Memory B cell (primary cell): ENCODE results near the gene CNST.
"Not testable (repeated sequence)": the region's sequence is repeated elsewhere in the genome, so short reads cannot be mapped to it uniquely, and the experiment has no call there.

Source experiments
- ATAC-seq: fragments of 150-1000 bp; cut with Tn5 transposase; 2 replicates; pipeline ENCODE4 v1.10.0; 2021; ENCODE audit warnings: low read depth, mild to moderate bottlenecking, moderate library complexity
- DNase-seq, 2 donors: peaks; one replicate each; pipeline ENCODE4 v3.0.0; 2022; ENCODE audit warnings: low spot score in 2 of 2
- H3K27ac Mint-ChIP-seq: one replicate; pipeline ENCODE4 v1.8.0; 2022; ENCODE audit warnings: mild to moderate bottlenecking, moderate library complexity, mixed read lengths
- H3K27me3 Mint-ChIP-seq: one replicate; pipeline ENCODE4 v1.8.0; 2022; ENCODE audit warnings: mixed read lengths
- H3K36me3 Mint-ChIP-seq: one replicate; pipeline ENCODE4 v1.8.0; 2022; ENCODE audit warnings: mild to moderate bottlenecking, mixed read lengths
- H3K4me1 Mint-ChIP-seq: one replicate; pipeline ENCODE4 v1.8.0; 2022; ENCODE audit warnings: mixed read lengths
- H3K4me3 Mint-ChIP-seq: one replicate; pipeline ENCODE4 v1.8.0; 2022; ENCODE audit warnings: mild to moderate bottlenecking, moderate library complexity, mixed read lengths
- H3K9me3 Mint-ChIP-seq: one replicate; pipeline ENCODE4 v1.8.0; 2022; ENCODE audit warnings: mixed read lengths

Gene CNST

DNA sequence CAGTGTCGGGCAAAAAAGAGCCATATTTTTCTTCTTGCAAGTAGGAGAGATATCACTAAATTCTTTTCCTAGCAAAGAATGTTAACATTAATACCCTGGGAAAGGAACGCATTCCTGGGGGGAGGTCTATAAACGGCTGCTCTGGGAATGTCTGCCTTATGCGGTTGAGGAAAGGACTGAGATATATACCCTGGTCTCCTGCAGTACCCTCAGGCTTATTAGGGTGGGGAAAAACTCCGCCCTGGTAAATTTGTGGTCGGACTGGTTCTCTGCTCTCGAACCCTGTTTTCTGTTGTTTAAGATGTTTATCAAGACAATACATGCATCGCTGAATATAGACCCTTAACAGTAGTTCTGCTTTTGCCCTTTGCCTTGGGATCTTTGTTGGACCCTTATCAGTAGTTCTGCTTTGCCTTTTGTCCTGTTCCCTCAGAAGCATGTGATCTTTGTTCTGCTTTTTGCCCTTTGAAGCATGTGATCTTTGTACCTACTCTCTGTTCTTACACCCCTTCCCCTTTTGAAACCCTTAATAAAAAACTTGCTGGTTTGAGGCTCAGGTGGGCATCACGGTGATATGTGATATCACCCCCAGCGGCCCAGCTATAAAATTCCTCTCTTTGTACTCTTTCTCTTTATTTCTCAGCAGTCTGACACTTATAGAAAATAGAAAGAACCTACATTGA lies 128.1 kb downstream of the CNST start:
- H3K27ac Mint-ChIP-seq, DNase-seq, H3K9me3 Mint-ChIP-seq: not testable (repeated sequence)

DNA sequence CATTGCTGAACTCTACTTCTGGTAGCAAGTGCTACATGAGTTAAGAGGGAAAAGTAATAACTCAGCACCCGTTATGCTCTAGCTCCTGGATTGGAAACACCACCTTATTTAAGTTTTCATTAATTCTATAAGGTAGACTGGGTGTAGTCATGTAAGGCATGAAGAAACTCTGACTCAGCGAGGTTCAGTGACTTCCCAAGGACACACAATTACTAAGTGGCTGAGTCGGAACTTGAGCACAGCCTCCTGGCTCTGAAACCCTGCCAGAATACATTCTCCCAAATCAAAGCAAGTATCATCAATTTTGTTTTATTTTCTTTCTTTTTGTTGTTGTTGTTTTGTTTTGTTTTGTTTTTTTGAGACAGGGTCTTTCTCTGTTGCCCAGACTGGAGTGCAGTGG lies 128.9 kb downstream of the CNST start:
- no peak overlapping the region for H3K27ac Mint-ChIP-seq
- H3K9me3 Mint-ChIP-seq = peaks cover 3% of the 10 kb centered on the region
- peaks cover 1% of the 10 kb centered on the region for H3K27me3 Mint-ChIP-seq
- no peaks in the 10 kb centered on the region for H3K36me3 Mint-ChIP-seq
- H3K4me3 Mint-ChIP-seq = no peak overlapping the region
- H3K4me1 Mint-ChIP-seq = peaks cover 8% of the 10 kb centered on the region
- ATAC-seq (no peak), DNase-seq (no peak)

More for the DNA sequence above, 128.1 kb downstream of the CNST start:
- not testable (repeated sequence) for H3K27me3 Mint-ChIP-seq, H3K4me3 Mint-ChIP-seq, H3K36me3 Mint-ChIP-seq, ATAC-seq
- peaks cover 11% of the 10 kb centered on the region for H3K4me1 Mint-ChIP-seq

DNA sequence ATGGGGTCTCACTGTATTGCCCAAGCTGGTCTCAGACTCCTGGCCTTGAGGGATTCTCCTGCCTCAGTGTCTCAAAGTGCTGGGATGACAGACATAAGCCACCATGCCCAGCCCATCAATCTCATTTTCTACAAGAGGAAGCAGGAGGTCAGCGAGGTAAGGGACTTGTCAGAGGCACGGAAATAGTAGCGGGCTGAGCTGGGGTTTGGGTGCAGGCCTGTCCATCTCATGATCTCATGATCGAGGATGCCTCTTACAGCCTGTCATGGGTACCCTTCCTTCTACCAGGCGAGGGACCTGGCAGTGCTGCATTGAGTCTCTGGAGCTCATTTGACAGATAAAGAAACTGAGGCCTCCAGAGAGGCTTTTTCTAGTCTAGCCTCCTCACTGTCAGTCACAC lies 129.4 kb downstream of the CNST start:
- no peak overlapping the region for H3K4me3 Mint-ChIP-seq
- DNase-seq (no peak), ATAC-seq (no peak)
- peaks cover 3% of the 10 kb centered on the region for H3K9me3 Mint-ChIP-seq
- peaks cover 1% of the 10 kb centered on the region for H3K27me3 Mint-ChIP-seq
- H3K27ac Mint-ChIP-seq = no peak overlapping the region
- H3K36me3 Mint-ChIP-seq = no peaks in the 10 kb centered on the region
- peaks cover 8% of the 10 kb centered on the region for H3K4me1 Mint-ChIP-seq

DNA sequence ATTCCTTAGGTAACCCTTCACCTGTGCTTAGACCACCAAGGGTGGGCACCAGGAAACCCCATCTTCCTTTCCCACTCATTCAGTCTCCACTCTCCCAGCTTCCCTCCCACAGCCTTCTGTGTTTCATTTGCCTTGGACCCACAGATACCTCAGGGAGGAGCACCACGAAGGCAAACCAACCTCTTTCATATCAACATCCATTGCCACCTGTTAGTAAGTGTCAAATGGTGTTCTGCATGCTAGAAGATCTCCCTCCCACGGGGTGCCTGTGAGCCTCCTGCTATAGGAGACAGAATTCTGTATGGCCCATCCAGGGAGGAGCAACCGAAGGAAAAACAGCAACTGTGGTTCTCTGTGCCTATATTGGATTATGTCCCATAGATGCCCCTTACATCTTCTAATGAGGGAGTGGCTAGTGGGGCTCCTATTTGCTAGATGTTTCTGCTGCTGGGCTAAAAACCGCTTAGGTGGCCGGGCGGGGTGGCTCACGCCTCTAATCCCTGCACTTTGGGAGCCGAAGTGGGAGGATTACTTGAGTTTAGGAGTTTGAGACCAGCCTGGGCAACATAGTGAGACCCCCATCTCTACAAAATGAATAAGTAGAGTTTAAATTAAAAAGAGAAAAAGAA lies 132.3 kb downstream of the CNST start:
- peaks cover 2% of the 10 kb centered on the region for H3K9me3 Mint-ChIP-seq
- no peak overlapping the region for H3K27ac Mint-ChIP-seq
- H3K4me1 Mint-ChIP-seq = peaks cover 8% of the 10 kb centered on the region
- ATAC-seq (no peak), DNase-seq (no peak)
- no peaks in the 10 kb centered on the region for H3K36me3 Mint-ChIP-seq
- H3K4me3 Mint-ChIP-seq = peak overlapping the region; percentile 37
- H3K27me3 Mint-ChIP-seq = peaks cover 1% of the 10 kb centered on the region

DNA sequence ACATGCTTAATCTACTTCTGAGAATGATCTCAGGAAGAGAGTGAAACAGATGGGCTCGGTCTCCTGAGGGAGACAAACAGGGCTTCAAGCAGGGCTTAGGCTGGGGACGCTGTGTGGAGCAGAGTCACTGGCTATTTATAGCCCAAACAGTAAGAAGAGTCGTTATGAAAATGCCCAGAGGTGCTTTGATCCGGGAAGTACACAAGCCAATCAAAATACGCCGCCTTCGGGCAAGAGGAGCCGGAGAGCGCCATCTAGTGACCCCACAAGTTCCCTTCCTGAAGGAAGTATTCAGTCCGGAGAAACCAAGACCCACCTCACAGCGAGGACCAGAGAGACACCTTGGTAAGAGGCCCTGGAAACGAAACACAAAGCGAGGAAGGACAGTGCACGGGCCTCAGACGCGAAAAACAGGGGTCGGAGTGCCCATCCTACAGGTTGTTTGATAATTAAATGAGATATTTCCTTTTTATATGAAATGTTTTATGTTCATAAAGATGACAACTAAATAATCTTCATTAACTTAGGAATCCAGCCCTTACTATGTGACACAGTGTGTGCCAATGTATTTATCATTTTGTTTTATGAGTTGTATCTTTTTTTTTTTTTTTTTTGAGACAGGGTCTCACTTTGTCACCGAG lies 133.0 kb downstream of the CNST start:
- peaks cover 2% of the 10 kb centered on the region for H3K9me3 Mint-ChIP-seq
- peak; percentile 66 to 67 for DNase-seq
- H3K4me1 Mint-ChIP-seq = peaks cover 8% of the 10 kb centered on the region
- no peak overlapping the region for H3K27ac Mint-ChIP-seq
- peaks cover 1% of the 10 kb centered on the region for H3K27me3 Mint-ChIP-seq
- no peaks in the 10 kb centered on the region for H3K36me3 Mint-ChIP-seq
- H3K4me3 Mint-ChIP-seq = peak overlapping the region; percentile 37
- ATAC-seq = peak; percentile 92

- no peaks in the 10 kb centered on the region for H3K36me3 Mint-ChIP-seq
- no peaks in the 10 kb centered on the region for H3K9me3 Mint-ChIP-seq
- H3K4me3 Mint-ChIP-seq = no peak overlapping the region
- ATAC-seq (no peak), DNase-seq (no peak)
- no peak overlapping the region for H3K27ac Mint-ChIP-seq
- H3K4me1 Mint-ChIP-seq = peaks cover 5% of the 10 kb centered on the region
- peaks cover 3% of the 10 kb centered on the region for H3K27me3 Mint-ChIP-seq
Observed at GRCh38 chr1:246703581-246703980, 137.3 kb downstream of the CNST start.

DNA sequence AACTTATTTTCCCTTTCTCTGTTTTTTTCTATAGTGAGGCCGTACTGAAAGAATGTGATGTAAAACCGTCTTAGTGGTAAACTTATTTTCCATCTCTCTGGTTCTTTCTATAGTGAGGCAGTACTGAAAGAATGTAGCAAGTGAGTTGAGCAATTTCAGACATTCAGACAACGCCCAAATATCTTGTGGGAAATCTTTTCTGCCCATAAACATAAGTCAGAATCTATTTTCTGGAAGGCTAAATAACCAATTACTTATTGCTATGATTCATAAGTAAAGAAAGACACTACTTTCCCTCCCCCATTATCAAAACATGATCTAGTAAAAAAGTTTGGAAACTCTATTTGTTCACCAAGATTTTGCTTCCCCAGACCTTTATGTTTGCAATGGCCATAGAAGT lies 139.1 kb downstream of the CNST start:
- H3K4me1 Mint-ChIP-seq = no peaks in the 10 kb centered on the region
- H3K4me3 Mint-ChIP-seq = no peak overlapping the region
- no peak overlapping the region for H3K27ac Mint-ChIP-seq
- ATAC-seq (no peak), DNase-seq (no peak)
- H3K9me3 Mint-ChIP-seq = peaks cover 1% of the 10 kb centered on the region
- peaks cover 2% of the 10 kb centered on the region for H3K36me3 Mint-ChIP-seq
- H3K27me3 Mint-ChIP-seq = peaks cover 3% of the 10 kb centered on the region

- no peak for ATAC-seq
Observed at GRCh38 chr1:246708166-246708565, 141.9 kb downstream of the CNST start.

GRCh38 chr1:246709196-246709595 lies 142.9 kb downstream of the CNST start:
- DNase-seq (no peak), ATAC-seq (no peak)
- peaks cover 1% of the 10 kb centered on the region for H3K9me3 Mint-ChIP-seq
- no peak overlapping the region for H3K27ac Mint-ChIP-seq
- no peaks in the 10 kb centered on the region for H3K4me1 Mint-ChIP-seq
- no peak overlapping the region for H3K4me3 Mint-ChIP-seq
- H3K36me3 Mint-ChIP-seq = peaks cover 2% of the 10 kb centered on the region
- peaks cover 5% of the 10 kb centered on the region for H3K27me3 Mint-ChIP-seq

More at GRCh38 chr1:246708166-246708565, 141.9 kb downstream of the CNST start:
- peaks cover 5% of the 10 kb centered on the region for H3K27me3 Mint-ChIP-seq
- H3K36me3 Mint-ChIP-seq = peaks cover 2% of the 10 kb centered on the region
- H3K4me3 Mint-ChIP-seq = no peak overlapping the region
- H3K9me3 Mint-ChIP-seq = peaks cover 1% of the 10 kb centered on the region
- H3K4me1 Mint-ChIP-seq = no peaks in the 10 kb centered on the region
- H3K27ac Mint-ChIP-seq = no peak overlapping the region
- DNase-seq = no peak

GRCh38 chr1:246709835-246710234 lies 143.6 kb downstream of the CNST start:
- Mint-ChIP-seq H3K27me3 (peaks cover 5% of the 10 kb centered on the region), H3K4me1 (no peaks in the 10 kb centered on the region), H3K4me3 (no peak overlapping the region), H3K9me3 (peaks cover 1% of the 10 kb centered on the region), H3K36me3 (peaks cover 2% of the 10 kb centered on the region), H3K27ac (no peak overlapping the region)
- DNase-seq = no peak
- no peak for ATAC-seq

DNA sequence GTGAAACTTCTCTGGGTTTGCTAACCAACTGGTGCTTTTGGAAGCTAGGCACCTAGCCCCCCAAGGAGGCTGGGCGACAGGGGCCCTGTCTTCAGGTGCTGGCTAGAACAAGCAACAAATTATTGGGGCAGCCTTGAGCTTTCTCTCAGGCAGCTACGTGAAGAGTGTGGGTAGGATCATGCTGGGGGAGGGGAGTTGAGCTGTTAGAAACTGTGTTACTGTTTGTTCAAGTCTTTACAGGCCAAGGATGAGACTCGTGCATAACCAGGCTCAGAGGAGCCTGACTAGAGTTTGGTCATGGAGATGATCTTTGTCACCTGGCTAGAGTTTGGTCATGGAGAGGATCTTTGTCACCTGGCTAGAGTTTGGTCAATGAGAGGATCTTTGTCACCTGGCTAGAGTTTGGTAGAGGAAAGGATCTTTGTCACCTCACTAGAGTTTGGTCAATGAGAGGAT lies 145.3 kb downstream of the CNST start:
- H3K27ac Mint-ChIP-seq = no peak overlapping the region
- peaks cover 1% of the 10 kb centered on the region for H3K9me3 Mint-ChIP-seq
- H3K4me1 Mint-ChIP-seq = no peaks in the 10 kb centered on the region
- DNase-seq (no peak), ATAC-seq (no peak)
- H3K36me3 Mint-ChIP-seq = peaks cover 2% of the 10 kb centered on the region
- H3K27me3 Mint-ChIP-seq = peaks cover 3% of the 10 kb centered on the region
- H3K4me3 Mint-ChIP-seq = no peak overlapping the region

GRCh38 chr1:246712428-246712827 lies 146.2 kb downstream of the CNST start:
- H3K9me3 Mint-ChIP-seq, DNase-seq, H3K4me3 Mint-ChIP-seq, H3K27me3 Mint-ChIP-seq, H3K4me1 Mint-ChIP-seq, H3K36me3 Mint-ChIP-seq, H3K27ac Mint-ChIP-seq, ATAC-seq: not testable (repeated sequence)
